ENCODE data around the gene PLCB4.

PLCB4 gene

DNA sequence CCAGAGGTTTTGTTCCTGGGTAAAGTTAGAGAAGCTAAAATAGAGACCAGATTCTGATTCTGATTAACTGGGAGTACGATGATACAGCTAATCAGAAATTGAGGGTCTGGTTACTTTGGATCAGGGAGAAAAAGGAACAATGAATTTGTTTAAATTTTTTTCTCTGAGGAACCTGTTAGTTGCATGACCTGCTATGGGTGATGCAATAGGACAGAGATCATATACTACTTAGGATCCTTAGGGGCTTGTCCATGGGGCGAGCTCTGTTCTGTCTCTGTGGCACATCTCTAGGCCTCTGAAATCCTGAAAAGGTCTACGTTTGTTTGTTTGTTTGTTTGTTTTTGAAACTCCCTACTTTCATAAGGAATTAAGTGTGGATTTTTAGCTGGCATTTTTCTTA lies 279.4 kb downstream of the PLCB4 start:
- no peak for DNase-seq (ENCODE audit: low read depth)
- TF ChIP-seq, protein P1, sequence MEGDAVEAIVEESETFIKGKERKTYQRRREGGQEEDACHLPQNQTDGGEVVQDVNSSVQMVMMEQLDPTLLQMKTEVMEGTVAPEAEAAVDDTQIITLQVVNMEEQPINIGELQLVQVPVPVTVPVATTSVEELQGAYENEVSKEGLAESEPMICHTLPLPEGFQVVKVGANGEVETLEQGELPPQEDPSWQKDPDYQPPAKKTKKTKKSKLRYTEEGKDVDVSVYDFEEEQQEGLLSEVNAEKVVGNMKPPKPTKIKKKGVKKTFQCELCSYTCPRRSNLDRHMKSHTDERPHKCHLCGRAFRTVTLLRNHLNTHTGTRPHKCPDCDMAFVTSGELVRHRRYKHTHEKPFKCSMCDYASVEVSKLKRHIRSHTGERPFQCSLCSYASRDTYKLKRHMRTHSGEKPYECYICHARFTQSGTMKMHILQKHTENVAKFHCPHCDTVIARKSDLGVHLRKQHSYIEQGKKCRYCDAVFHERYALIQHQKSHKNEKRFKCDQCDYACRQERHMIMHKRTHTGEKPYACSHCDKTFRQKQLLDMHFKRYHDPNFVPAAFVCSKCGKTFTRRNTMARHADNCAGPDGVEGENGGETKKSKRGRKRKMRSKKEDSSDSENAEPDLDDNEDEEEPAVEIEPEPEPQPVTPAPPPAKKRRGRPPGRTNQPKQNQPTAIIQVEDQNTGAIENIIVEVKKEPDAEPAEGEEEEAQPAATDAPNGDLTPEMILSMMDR (IDR thresholded peaks at IDR 0.05; ENCODE audit: low read length, missing control alignments): no peak
- H3K4me3 ChIP-seq (replicated peaks; ENCODE audit: low read depth, low read length): no peak overlapping the region

DNA sequence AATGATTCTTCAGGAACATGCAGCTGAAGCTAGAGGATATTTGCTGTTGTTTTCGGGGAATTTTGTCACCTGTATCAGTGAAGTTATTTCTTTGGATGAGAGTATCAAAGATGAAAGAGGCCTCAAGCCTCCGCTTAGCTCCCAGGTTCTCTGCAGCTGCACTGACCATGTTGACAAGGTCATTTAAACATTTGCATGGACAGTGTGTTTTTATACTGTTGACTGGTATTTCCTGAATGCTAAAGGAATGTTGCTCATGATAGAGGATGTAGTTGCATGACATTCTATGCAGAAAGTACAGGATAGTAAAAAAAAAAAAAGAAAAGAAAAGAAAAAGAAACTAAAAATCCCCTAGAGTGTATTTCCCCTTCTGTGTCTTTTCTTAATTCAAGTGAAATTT lies 279.9 kb downstream of the PLCB4 start:
- peak; percentile 35 for DNase-seq (ENCODE audit: low read depth)
- H3K4me3 ChIP-seq (replicated peaks; ENCODE audit: low read depth, low read length): no peak overlapping the region
- TF ChIP-seq, protein P1 (IDR thresholded peaks at IDR 0.05; ENCODE audit: low read length, missing control alignments): no peak

DNA sequence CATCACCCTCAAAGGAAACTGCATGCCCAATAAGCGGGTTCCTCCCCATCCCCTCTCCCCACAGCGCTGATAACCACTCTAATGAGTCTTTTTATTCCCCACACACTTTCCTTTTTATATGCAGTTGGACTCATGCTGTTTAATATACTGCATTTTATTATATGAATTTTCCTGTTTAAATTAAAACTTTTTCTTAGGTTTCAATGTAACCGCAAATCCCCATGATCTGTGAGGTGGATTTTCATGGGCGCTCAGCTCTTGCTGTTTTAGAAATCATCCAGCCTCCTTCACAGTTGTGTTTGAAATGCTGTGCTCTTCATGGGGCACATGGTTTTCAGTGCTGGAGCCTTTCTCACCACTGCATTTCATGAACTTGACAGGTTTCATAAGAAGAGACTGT lies 280.4 kb downstream of the PLCB4 start:
- DNase-seq (ENCODE audit: low read depth): no peak
- no peak overlapping the region for H3K4me3 ChIP-seq (replicated peaks; ENCODE audit: low read depth, low read length)
- TF ChIP-seq, protein P1 (IDR thresholded peaks at IDR 0.05; ENCODE audit: low read length, missing control alignments): no peak

DNA sequence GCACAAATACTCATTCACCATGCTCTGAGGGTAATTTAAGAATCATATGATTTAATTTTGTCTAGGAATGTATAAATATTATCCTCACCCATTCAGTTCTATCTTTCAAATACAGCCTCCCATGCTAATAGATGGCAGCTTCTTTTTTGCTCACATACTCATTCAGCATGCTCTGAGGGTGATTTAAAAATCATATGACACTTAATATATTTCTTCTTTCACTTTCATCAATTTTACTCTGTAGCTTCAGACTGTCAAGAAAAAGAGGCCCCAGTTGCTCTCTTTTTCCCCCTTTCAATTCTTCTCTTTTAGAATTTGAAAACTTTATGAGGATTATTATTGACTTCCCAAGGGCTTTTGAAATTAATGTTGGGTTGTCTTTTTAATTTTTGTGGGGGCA lies 283.9 kb downstream of the PLCB4 start:
- DNase-seq (ENCODE audit: low read depth): no peak
- TF ChIP-seq, protein P1 (IDR thresholded peaks at IDR 0.05; ENCODE audit: low read length, missing control alignments): no peak
- H3K4me3 ChIP-seq (replicated peaks; ENCODE audit: low read depth, low read length): no peak overlapping the region

DNA sequence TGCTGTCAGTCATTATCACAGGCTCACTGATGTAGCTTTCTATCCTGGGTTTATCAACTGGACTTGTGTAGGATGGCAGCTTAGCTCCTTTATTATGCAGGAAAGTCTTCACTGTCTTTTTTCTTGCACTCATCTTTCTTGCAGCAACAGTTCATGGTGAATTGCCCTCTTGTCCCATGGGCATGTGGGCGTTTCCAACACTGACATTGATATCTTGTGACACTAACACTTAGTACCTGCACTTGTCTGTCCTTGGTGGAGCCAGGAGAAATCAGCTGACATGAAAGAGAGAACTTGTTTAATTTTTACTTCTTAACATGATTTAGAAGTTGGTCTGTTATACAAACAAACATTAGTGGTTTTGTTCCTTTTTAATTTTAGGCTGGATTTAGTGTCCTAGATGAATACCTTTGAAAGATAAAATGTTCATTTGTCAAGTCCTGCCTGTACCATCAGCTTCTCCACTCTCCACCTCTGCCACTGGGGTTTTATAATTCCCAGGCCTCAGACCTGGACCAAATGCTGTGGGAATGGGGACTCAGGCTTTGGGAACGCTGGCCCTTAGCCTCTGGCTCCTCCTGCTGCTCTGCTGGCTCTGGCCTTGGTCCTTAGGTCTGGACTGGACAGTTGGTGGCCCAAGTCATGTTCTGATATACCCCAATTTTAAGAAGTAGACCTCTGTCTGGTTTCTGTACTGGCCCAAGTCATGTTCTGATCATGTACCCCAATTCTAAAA lies 284.5 kb downstream of the PLCB4 start:
- DNase-seq (ENCODE audit: low read depth): peak; percentile 6
- H3K4me3 ChIP-seq (replicated peaks; ENCODE audit: low read depth, low read length): no peak overlapping the region
- TF ChIP-seq, protein P1 (IDR thresholded peaks at IDR 0.05; ENCODE audit: low read length, missing control alignments): no peak

DNA sequence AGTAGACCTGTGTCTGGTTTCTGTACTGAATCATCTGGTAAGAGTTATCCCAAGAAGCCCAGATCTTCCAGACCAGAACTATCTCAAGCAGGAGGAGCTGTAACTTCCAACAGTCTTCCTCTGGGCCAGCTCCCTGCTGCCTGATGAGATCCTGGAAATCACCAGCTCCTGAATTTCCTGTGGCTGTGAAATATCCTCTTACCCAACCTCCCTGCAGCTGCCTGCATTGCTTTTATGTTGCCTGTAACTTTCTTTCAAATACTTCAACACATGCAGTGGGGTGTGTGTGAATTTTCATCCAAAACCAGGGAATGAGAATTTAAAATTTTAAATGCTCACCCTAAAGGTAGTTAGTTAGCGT lies 285.0 kb downstream of the PLCB4 start:
- TF ChIP-seq, protein P1 (IDR thresholded peaks at IDR 0.05; ENCODE audit: low read length, missing control alignments): no peak
- H3K4me3 ChIP-seq (replicated peaks; ENCODE audit: low read depth, low read length): no peak overlapping the region
- peak; percentile 72 for DNase-seq (ENCODE audit: low read depth)

DNA sequence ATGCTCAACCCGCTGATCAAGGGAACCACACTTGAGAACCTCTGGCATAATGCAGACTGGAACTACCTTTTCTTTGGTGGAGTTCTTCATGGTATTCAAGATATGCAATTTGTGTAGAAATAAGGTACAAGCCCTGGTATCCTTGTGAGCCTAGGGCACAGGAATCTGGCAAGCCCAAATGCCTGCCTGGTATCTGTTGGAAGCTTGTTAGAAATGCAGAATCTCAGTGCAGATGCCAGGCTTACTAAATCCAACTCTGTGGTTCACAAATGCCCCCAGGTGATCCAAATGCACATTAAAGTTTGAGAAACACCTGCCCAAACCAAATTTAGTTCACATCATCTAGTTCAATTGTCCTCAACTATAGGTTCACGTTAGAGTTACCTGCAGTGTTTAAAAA lies 285.7 kb downstream of the PLCB4 start:
- no peak for DNase-seq (ENCODE audit: low read depth)
- no peak overlapping the region for H3K4me3 ChIP-seq (replicated peaks; ENCODE audit: low read depth, low read length)
- TF ChIP-seq, protein P1 (IDR thresholded peaks at IDR 0.05; ENCODE audit: low read length, missing control alignments): no peak

All from fibroblast of pulmonary artery (primary cell).